Measurements from ENCODE around the gene LST1.
A peak's percentile ranks its signal among the peaks of the same experiment; 100 is the strongest.
"Not testable (repeated sequence)": the region's sequence is repeated elsewhere in the genome, so short reads cannot be mapped to it uniquely, and the experiment has no call there.

Gene LST1

GRCh38 chr6:31586008-31586407 is at the start of gene LST1:
Gene LST1 (plus strand): TSS chr6:31586277. CDS start chr6:31587300, 1,023 bp downstream.
- DNase-seq = no peak

- no peak for DNase-seq
These were observed 47.2 kb upstream of the LST1 start for GRCh38 chr6:31538805-31539400.

GRCh38 chr6:31540640-31541039 is 45.4 kb upstream of the LST1 start:
- DNase-seq = no peak

GRCh38 chr6:31541059-31541657 is 44.9 kb upstream of the LST1 start:
- no peak for DNase-seq

- peak; percentile 38 for DNase-seq
These were observed 44.2 kb upstream of the LST1 start, which contains the start of gene DDX39B for GRCh38 chr6:31541658-31542521. Gene DDX39B (minus strand): TSS chr6:31542003. CDS start chr6:31540532, 1,471 bp downstream.

GRCh38 chr6:31543639-31544038 is 42.4 kb upstream of the LST1 start:
- no peak for DNase-seq

GRCh38 chr6:31544676-31545075 is 41.4 kb upstream of the LST1 start:
- no peak for DNase-seq

GRCh38 chr6:31545291-31545690 is 40.8 kb upstream of the LST1 start:
- DNase-seq = no peak

- DNase-seq = no peak
These were observed 39.6 kb upstream of the LST1 start, which contains the start of gene ATP6V1G2 for GRCh38 chr6:31546339-31546957. Gene ATP6V1G2 (minus strand): TSS chr6:31546608. CDS start chr6:31546559, 49 bp downstream.

- no peak for DNase-seq
These were observed 38.9 kb upstream of the LST1 start, which contains the start of gene NFKBIL1 for GRCh38 chr6:31546958-31547726. Gene NFKBIL1 (plus strand): TSS chr6:31547608. CDS start chr6:31547695, 87 bp downstream.

- DNase-seq = no peak
These were observed 38.1 kb upstream of the LST1 start for GRCh38 chr6:31547727-31548543.

GRCh38 chr6:31548544-31548873 is 37.6 kb upstream of the LST1 start:
- DNase-seq = no peak

- not testable (repeated sequence) for DNase-seq
These were observed 34.7 kb upstream of the LST1 start for GRCh38 chr6:31551371-31551770.

GRCh38 chr6:31556307-31556706 is 29.8 kb upstream of the LST1 start:
- DNase-seq = no peak

GRCh38 chr6:31557443-31558317 is 28.4 kb upstream of the LST1 start:
- no peak for DNase-seq

- DNase-seq = no peak
These were observed 27.8 kb upstream of the LST1 start for GRCh38 chr6:31558318-31558625.

- no peak for DNase-seq
These were observed 27.2 kb upstream of the LST1 start for GRCh38 chr6:31558631-31559500.

GRCh38 chr6:31559606-31559957 is 26.5 kb upstream of the LST1 start:
- no peak for DNase-seq

- DNase-seq = no peak
These were observed 25.9 kb upstream of the LST1 start for GRCh38 chr6:31559958-31560696.
